Sciatic nerve (tissue), 2 donors: ENCODE measurements around the gene NME4. TPM values are rescaled to one million over a fixed set of nuclear protein-coding genes. Genes with fewer than 3 reads are reported as not detected.
"Not testable (repeated sequence)": the region's sequence is repeated elsewhere in the genome, so short reads cannot be mapped to it uniquely, and the experiment has no call there.

ENCODE experiments used
- ATAC-seq: fragments of 200-7000 bp; cut with Tn5 transposase; one replicate; pipeline ENCODE4 v1.9.1; 2020; ENCODE audit warnings: mild to moderate bottlenecking, moderate library complexity
- DNase-seq: peaks from one replicate; pipeline ENCODE4 v3.0.0-alpha.2; 2020; ENCODE audit warnings: low spot score
- intact Hi-C: fragments of 100-400 bp; cut with DNase I; formaldehyde crosslinking; loops from one replicate; pipeline ENCODE4 v1.14.2; 2022
- total RNA-seq: library from RNA; stranded (reverse); fragmentation: NEBNext Ultra II Directional; extraction: Animal tissue kit (Norgen Biotek cat#: 25700); gene quantifications from one replicate; pipeline ENCODE4 v1.2.1, GENCODE V29; 2021
- donor health status: DM: no; HTN: no; CAD: no.
- donor health status: DM: no; HTN: no; CAD: no.

Gene NME4
- total RNA-seq, 1 donor from 2014 or later: 68.3 TPM

GRCh38 chr16:387761-388666, 9.0 kb upstream of the NME4 start:
- intact Hi-C loops, ATAC-seq, DNase-seq: not testable (repeated sequence)

GRCh38 chr16:389352-389751, 7.6 kb upstream of the NME4 start:
- ATAC-seq: no peak
- DNase-seq: no peak

DNA sequence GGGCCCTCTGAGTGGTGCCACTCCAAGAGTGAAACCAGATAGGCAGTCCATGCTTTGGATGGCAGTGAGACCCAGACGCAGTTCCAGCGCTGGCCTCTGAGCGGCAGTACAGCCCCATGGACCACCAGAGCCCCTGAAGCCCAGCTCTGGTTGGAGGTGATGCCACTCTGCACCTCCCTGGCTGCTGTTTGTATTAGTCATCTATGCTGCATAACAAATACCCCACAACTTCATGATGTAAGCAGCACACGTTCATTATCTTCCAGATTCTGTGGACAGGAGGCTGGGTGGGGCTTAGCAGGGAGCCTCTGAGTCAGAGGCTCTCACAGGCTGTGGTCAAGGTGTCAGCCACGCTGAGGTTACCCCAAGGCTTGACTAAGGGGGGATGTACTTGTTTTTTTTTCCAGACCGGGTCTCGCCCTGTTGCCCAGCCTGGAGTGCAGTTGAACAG, 5.1 kb upstream of the NME4 start:
- ATAC-seq: peak; percentile 33
- DNase-seq: no peak
- intact Hi-C loops: no loop called here

More at GRCh38 chr16:389352-389751, 7.6 kb upstream of the NME4 start:
- intact Hi-C loops: no loop called here

GRCh38 chr16:392450-393030, 4.5 kb upstream of the NME4 start:
- intact Hi-C loops: no loop called here
- no peak for ATAC-seq
- no peak for DNase-seq

DNA sequence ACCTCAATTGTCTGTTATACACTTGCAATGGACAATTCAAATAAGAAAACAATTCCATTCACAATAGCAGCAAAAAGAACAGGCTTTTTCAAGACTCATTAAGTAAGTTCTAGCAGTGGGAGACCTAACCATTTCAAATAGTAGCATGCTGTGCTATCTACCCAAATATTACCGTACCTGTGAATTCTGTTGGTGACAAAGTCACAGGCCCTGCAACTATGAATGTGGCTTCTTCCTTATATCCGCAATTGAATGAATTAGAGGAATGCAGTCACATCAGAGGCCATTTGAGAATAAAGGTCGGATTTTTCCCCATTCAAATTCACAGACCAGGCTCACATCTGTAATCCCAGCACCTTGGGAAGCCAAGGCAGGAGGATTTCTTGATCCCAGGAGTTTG, 800 bp upstream of the NME4 start:
- intact Hi-C loops: no loop called here
- ATAC-seq: no peak
- no peak for DNase-seq

DNA sequence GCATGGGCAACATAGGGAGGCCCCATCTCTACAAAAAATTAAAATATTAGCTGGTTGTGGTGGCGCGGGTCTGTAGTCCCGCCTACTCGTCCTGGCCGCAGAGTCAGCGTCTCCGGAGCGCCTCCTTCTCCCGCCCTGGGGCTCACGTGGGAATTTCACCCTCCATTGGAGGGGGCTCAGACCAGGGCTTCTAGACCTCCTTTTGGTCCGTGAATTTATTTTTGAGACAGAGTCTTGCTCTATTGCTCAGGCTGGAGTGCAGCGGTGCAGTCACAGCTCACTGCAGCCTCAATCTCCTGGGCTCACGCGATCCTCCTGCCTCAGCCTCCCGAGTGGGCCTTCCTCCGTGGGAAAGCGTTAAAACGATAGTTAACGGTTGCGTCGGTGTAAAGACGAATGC, 394 bp upstream of the NME4 start:
- intact Hi-C loops: no loop called here
- no peak for DNase-seq
- ATAC-seq: peak; percentile 20

- DNase-seq: peak; percentile 87
- intact Hi-C loops: no loop called here
- ATAC-seq: peak; percentile 56
These were observed 835 bp downstream of the NME4 start for GRCh38 chr16:397736-398332.

DNA sequence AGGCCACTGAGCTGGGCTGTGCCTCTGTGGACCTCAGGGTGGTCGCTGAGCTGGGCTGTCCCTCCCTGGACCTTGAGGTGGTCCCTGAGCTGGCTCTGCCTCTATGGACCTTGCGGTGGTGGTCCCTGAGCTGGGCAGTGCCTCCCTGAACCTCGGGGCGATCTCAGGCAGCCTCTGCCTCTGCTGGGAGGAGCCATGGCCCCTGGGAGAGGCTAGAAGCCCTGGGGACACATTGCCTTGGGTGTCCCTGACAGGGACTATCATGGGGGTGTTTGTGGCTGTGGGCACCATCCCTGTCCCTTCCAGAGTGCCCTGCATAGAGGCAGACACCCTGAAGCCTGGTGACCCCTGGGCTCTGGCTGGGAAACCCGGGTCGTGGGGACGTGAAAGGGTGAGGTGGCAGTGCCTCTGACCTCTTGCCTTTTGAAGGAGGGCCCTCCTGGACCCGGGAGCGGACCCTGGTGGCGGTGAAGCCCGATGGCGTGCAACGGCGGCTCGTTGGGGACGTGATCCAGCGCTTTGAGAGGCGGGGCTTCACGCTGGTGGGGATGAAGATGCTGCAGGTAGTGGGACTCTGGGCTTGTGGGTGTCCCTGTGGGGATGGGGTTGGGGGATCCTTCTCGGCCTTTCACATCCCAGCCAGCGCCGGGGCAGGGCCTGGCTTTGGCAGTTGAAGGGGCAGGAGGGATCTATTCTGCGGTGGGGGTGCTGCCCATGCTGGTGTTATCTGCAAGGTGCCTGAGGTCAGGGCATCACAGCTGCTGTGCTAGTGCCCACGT, 1.8 kb downstream of the NME4 start:
- DNase-seq (no peak), ATAC-seq (no peak)
- intact Hi-C loops: no loop called here

GRCh38 chr16:399340-400019, 2.5 kb downstream of the NME4 start:
- no peak for DNase-seq
- intact Hi-C loops: no loop called here
- ATAC-seq: no peak

GRCh38 chr16:400061-400591, 3.1 kb downstream of the NME4 start:
- DNase-seq (no peak), ATAC-seq (no peak)
- intact Hi-C loops: no loop called here

DNA sequence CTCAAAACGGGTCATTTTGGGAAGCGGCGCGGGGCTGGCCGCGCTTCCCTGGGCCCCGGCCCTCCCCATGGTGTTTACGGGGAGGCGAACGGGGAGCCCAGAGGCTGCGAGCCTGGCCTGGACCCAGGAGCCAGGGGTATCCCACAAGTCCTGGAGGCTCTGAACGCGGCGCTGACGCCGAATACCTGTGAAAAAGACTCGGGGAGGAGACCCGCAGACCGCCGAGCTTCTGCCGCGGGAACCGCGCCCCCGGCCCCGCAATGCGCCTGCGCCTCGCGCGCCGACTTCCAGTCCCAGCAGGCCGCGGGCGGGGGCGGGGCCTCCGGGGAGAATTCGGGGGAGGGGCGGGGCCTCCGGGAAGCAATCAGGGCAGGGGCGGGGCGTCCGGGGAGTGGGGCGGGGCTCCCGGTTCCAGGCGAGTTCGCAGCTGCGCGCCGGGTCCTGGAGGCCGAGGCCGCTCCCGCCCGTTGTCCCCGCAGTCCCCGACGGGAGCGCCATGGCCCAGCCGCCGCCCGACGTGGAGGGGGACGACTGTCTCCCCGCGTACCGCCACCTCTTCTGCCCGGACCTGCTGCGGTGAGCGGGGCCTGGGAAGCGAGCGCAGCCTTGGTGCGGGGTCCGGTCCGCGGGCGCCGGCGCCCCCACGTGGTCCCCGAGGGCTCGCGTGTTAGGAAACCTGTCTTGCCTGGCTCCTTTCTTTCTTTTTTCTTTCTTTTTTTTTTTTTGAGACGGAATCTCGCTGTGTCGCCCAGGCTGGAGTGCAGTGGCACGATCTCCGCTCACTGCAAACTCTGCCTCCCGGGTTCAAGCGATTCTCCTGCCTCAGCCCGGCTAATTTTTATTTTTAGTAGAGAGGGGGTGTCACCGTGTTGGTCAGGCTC, 4.7 kb downstream of the NME4 start, which contains the start of gene DECR2:
Gene DECR2 (plus strand): TSS at position 418 of the 881 bp plus-strand sequence. CDS start 79 bp downstream, at position 497.
- ATAC-seq: peak; percentile 91
- DNase-seq: peak; percentile 99
- intact Hi-C loops: no loop called here

- no peak for DNase-seq
- ATAC-seq: no peak
- intact Hi-C loops: no loop called here
These were observed 8.0 kb downstream of the NME4 start for GRCh38 chr16:404971-405486.

- ATAC-seq (no peak), DNase-seq (no peak)
- intact Hi-C loops: no loop called here
These were observed 8.8 kb downstream of the NME4 start for GRCh38 chr16:405548-406506.

DNA sequence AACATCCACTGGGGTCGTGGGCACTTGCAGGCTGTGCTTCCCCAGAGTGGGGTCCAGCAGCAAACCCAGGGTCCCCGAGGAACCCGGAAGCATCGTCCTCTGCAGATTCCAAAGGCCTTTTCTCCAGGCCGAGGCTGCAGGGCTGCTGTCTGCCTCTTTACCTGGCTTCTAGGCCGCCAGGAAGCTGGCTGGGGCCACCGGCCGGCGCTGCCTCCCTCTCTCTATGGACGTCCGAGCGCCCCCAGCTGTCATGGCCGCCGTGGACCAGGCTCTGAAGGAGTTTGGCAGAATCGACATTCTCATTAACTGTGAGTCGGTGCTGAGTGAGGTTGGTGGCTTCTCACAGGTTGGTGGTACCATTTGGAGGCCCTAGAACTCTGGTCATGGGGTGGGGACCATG, 10.3 kb downstream of the NME4 start:
- DNase-seq (no peak), ATAC-seq (no peak)
- intact Hi-C loops: no loop called here

GRCh38 chr16:410516-411178, 13.6 kb downstream of the NME4 start:
- ATAC-seq (no peak), DNase-seq (no peak)
- intact Hi-C loops: no loop called here
